HG03139 (cell line): ENCODE results near the gene DET1.
"Not testable (repeated sequence)": the region's sequence is repeated elsewhere in the genome, so short reads cannot be mapped to it uniquely, and the experiment has no call there.

Experiments
- ATAC-seq: cut with Tn5 transposase; IDR thresholded peaks from one replicate; pipeline ENCODE4 v1.9.1; 2021; ENCODE audit not compliant: unreplicated experiment

Gene DET1

DNA sequence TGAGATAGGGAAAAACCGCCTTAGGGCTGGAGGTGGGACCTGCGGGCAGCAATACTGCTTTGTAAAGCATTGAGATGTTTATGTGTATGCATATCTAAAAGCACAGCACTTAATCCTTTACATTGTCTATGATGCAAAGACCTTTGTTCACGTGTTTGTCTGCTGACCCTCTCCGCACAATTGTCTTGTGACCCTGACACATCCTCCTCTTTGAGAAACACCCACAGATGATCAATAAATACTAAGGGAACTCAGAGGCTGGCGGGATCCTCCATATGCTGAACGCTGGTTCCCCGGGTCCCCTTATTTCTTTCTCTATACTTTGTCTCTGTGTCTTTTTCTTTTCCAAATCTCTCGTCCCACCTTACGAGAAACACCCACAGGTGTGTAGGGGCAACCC is 5.4 kb downstream of the DET1 start:
- not testable (repeated sequence) for ATAC-seq

DNA sequence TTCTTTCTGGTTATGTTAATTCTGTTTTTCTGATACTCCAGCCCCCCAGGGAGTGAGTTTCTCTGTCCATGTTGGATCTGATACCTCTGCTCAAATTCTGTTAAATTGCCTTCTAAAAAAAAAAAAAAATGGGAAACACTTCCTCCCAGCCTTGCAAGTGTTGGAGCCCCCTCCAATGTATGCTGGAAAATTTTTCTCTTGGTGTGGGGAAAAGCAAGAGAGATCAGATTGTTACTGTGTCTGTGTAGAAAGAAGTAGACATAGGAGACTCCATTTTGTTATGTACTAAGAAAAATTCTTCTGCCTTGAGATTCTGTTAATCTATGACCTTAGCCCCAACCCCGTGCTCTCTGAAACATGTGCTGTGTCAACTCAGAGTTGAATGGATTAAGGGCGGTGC is 6.1 kb downstream of the DET1 start:
- not testable (repeated sequence) for ATAC-seq

DNA sequence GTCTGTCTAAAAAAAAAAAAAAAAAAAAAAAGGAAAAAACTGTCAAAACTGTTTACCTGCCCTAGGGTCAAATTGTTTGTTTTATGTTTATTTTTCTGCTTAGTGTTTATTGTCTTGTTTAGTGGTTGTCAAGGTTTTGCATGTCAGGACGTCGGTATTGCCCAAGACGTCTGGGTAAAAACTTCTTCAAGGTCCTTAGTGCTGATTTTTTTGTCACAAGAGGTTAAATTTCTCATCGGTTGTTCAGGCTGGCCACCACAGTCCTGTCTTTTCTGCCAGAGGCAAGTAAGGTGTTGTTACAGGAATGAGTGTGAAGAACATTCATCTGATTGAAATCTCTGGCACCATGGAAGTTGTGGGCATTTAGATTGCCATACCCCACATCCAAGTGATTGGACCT is 7.0 kb downstream of the DET1 start:
- ATAC-seq = no peak

DNA sequence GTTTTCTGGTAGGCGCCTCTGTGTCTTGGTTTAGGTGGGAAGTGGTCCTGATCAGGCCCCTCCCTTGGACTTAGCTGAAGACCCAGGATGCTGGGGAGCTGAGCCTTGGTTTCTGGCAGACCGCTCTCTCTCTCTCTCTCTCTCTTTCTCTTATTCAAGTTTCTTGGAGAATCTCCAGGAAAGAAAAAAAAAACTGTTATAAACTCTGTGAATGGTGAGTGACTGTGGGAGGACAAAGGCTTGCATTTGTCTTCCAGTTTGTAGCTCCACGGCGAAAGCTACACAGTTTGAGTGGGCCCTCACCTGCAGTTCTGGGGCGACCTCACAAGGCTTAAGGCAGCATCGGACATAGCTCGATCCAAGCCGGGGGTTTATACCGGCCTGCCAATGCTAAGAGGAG is 7.5 kb downstream of the DET1 start:
- no peak for ATAC-seq

DNA sequence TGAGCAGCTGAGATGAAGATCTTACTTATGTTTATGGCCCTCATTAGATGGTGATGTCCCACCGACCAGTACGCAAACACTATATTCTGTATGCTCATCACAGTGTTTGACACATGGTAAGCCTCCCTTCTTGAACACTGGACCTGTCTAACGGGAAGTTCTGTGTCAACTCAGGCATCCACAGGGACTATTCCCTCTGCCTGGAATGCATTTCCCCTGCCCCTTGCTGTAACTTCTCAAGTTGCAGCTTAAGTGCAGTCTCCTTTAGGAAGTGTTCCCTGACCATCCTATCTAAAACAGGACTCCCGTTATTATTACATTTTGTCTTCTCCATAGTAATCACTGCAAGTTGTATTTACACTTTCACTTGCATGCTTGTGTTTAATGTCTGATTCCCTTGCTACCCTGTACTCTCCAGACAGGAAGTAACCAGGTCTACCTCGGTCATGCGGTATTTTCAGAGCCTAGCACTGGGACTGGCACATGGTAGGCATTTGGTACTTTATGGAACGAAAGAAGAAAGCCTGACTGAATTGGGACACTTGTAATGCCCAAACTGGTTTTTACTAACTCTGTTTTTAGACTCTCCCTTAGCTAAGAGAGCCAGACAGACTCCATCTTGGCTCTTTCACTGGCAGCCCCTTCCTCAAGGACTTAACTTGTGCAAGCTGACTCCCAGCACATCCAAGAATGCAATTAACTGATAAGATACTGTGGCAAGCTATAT is 8.7 kb downstream of the DET1 start:
- no peak for ATAC-seq

DNA sequence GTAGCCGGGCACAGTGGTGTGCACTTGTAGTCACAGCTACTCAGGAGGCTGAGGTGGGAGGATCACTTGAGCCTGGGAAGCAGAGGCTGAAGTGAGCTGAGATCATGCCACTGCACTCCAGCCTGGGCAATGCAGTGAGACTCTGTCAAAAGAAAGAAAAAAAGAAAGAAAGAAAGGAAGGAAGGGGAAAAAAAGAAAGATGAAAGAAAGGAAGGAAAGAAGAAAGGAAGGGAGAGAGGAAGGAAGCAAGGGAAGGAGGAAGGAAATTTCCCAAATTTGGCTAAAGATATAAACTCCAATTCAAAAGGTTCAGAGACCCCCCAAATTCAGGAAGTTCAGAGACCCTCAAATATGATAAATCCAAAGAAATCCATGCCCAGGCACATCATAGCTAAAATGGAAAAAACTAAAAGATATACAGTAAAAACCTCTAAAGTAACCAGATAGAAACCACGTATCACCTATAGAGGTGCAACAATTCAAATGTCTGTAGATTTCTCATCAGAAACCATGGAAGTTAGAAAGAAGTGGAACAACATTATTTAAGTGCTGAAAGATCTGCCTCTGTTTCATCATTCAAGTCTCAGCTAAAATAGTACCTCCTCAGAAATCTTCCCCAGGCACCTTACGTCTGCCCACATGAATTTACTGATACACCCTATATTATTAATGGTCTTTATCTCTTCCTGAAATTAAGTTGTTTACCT is 10.7 kb downstream of the DET1 start:
- ATAC-seq = no peak

DNA sequence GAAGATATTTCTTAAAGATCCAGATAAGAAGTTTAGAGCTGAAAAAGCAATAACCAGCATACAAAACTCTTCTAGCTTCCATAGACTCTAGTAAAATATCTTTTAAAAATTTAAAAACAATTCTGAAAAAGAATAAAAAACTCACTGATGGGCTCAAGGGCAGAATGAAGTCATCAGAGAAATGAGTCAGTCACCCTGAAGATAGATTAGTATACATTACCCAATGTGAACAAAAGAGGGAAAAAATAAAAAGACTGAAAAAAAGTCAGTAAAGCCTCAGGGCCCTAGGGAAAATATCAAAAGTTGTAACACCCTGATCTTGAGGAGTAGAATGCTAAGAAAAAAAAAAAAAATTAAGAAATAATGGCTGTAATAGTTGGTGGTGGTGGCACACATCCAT is 11.4 kb downstream of the DET1 start:
- no peak for ATAC-seq

DNA sequence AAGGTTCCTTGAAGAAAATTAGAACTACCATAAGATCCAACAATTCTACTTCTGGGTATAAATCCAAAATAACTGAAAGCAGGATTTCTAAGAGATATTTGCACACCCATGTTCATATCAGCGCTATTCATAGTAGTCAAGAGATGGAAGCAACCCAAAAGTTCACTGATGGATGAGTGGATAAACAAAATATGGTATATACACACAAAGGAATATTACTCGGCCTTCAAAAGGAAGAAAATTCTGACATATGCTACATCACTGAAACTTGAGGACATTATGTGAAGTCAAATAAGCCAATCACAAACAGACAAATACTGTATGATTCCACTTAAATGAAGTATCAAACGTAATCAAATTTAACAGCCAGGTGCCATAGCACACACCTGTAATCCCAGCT is 13.1 kb downstream of the DET1 start:
- no peak for ATAC-seq

DNA sequence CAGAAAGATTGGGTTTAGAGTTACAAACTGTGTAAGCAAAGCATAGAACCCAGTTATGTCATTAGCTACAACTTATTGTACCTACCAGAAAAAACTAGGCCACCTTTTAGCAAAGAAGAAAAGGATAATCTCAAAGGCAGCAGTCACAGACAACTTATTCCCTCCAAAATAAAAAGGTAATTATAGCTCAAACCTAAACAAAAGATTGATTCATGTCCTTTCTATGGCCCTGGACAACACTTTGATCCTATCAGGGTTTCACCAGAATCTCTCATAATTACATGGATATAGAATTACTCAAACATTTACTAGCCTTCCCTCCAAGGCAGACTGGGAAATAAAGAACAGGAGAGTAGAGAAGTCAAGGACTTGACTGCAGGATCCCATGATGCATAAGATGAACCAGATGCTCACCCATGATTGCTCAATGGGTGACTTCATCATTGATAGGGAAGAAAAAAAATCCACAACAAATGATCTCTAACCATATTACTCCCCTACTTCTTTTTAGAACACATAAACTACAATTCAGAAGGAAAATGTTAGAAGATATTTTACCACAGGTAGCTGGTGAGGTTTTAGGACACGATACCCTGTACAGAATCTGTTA is 17.4 kb downstream of the DET1 start:
- ATAC-seq = no peak

DNA sequence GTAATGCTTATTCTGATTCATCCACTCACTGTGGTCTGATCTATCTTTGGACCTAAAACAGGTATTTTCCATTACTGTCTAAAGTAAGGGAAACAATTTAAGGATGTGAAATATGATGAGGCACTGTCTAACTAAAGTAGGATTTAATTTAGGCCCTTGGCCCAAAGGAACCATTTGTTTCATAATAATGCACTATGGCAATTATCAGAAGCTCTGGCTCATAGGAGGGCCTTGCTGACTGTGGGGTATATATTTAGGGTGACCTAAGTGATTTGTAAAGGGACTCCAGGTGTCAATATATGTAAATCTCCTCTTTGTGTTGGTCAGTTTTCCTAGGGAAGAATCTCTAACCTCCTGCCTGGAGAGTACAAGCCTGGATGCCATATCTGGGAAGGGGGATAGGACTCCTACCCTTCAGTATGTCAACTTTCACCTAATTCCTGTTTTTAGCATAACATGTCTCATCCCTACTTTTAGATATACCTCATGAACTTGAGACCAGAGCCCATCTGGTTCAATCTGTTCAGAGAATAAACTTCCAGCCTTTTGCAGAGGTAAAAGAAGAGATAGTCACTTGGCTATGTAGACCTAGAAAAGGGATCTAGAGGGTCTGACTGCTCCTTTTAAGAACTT is 20.1 kb downstream of the DET1 start:
- ATAC-seq = no peak

DNA sequence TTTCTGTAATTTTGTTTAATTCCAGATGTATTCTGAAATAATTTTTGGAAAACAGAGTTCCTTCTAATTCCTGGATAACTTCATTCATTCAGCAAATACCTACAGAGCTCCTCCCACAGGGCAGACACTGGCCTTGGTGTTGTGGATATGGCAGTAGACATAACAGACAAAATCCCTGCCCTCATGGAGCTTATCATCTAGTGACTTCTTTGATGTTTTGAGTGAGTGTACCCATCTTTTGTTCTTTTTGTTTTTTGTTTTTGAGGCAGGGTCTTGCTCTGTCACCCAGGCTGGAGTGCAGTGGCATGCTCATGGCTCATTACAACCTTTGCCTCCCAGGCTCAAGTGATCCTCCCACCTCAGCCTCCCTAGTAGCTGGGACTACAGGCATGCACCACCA is 21.1 kb downstream of the DET1 start:
- ATAC-seq = no peak

DNA sequence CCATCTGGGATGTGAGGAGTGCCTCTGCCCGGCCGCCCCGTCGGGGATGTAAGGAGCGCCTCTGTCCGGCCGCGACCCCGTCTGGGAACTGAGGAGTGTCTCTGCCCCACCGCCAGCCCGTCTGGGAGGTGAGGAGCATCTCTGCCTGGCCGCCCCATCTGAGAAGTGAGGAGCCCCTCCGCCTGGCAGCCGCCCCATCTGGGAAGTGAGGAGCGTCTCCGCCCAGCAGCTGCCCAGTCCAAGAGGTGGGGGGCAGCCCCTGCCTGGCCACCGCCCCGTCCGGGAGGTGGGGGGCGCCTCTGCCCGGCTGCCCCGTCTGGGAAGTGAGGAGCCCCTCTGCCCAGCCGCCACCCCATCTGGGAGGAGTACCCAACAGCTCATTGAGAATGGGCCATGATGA is 22.4 kb downstream of the DET1 start:
- ATAC-seq = not testable (repeated sequence)

DNA sequence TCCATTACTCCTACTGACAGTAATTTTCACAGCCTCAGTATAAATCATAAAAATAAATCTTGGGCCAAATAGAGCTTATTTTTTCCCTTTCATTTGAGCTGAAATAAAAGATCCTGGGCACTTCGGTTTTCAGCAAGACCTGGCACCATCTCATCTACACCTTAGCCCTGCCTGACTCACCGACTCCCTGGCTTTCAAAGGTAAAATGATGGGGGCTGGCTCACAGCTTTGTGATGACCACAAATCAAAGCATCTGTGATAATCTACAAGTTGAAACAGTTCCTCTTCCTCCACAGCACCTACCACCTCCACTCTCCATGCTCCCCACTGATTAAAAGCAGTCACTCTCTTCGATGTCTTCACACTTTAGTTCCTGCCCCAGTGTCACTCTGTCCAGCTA is 27.6 kb downstream of the DET1 start:
- ATAC-seq = no peak

DNA sequence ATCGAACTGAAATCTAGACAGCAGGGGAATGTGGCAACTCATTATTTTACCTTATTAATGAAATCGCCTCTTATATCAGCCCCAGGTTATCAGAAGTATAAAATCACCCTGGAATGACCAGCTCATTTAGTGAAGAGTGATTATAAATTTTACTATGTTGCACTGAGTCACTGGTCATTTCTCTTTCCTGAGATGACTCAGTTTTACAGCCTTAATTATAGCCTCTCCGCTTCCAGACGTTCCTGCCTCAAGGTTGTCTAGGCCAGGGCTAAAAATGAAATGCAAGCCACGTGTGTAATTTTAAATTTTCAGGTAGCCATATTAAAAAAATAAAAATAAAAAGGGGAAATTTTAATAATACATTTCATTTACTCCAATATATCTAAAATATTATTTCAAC is 33.3 kb downstream of the DET1 start:
- ATAC-seq = no peak

DNA sequence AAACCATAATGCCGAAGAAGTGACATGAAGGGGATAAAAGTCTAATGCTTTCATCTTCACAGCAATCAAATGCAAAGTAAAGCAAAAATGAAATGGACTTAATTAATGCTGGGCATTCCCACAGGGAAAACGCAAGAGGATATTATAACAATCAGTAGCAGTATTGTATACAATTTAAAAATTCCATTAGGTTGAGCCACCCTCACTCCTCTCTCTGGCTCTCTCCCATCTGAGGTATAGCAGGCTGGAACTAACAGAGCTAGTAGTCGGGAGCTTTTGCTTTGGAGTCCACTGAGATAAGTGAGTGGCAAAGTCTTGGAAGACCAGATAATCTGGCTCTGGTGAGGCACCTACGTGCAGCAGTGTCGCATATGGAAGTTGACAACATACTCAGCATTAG is 33.9 kb downstream of the DET1 start:
- no peak for ATAC-seq

DNA sequence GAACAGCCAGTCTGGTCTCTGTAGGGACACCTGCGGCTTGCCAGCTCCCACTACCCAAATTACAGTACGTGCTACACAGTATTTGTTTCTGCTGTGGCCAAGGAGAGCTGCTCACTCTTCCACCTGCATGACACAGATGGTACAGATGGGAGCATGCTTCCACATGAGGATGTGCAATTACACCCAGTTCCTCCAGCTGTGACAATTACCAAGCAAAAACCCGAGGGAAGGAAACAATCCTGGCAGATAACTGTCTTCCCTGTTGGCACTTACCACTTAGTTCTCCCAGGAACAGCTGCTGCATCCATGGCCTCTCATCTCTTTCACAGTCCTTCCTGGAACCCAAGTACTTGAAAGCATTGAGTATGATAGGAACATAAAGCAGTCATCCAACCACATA is 34.4 kb downstream of the DET1 start:
- no peak for ATAC-seq

DNA sequence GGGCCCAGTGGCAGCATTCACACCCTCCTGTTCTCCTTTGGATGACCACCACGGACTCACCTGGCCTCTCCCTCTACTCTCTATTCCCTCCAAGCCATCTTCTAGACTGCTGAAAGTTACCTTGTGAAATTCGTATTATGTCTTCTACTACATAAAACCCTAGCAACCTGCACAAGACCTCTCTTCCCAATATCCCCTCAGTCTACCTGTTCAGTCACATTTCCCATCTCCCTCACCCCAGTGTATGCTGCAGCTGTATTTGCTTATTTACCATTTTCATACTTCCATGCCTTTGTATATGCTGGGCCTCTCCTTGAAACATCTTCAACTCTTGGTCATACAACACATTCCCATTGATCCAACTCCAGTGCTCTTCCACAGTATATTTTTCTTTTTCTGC is 35.3 kb downstream of the DET1 start:
- no peak for ATAC-seq

DNA sequence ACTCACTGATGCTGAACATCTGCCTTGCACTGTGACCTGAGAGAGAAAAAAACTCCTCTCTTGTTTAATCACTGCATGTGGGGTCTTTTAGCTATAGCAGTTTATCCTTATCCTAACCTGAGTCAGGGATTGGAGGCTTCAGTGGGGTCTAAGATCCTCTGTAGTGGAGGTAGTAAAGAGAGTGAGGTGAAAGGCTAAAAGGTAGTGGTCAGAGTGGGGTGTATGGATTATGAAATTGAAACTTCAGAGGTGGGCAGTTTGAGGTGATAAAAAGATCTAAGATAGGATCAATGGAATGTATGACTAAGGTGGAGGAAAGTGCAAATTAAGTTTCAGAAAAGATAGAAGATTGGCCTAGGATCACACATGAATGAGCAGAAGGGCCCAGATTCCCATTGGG is 36.5 kb downstream of the DET1 start:
- ATAC-seq = no peak

DNA sequence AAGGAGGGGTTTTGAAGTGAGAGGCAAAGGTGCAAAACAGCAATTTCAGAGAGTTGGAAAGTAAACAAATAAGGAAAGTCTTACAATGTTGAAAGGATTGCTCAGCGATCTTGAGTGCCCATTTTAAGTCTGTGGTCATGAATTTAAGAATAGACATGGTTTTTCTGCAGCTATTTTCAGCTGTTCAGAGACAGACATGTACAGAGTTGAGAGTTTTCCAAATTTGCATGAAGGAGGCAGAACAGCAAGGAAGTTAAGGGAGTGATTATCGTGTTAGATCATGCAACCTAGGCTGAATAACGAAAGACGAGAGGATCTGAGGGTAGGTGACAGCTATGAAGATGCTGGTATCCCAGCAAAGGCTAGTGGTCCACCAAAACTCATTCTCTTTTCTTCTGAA is 37.2 kb downstream of the DET1 start:
- ATAC-seq = no peak

DNA sequence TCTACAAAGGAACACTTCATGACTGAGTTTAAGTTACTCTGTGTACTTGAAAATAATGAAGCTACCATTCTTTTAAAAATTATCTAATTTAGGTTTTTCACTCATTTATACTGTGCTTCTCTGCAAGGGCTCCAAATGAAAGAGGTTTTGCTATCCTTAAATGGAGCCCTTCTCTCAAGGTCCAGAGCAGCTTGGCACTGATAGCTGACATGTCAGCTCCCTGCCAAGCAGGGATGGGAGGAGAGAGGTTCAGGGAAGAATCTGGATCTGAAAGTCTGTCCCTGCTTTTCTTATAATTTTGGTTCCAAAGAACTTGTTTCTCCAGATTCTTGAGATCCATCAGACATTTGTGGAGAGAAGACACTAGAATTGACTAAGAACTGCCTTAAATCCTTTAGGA is 39.9 kb downstream of the DET1 start:
- ATAC-seq = no peak

DNA sequence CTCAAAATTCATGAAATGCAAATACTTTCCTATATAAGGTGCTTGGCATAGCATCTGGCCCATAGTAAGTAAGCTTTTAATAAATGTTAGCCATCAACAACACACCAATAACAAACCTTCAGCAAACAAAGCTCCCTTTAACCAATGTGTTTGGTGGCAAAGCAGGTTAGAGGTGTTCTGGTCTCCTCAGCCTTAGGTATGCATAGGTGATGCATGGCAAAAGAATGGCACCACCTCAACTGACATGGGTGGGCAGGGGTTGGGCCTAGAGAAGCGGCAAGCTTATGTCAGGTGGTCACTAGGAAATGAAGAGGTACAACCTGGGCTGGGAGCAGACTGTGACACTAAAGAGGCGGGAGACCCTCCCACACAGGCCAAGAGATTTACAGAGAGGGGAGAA is 40.8 kb downstream of the DET1 start:
- ATAC-seq = no peak

DNA sequence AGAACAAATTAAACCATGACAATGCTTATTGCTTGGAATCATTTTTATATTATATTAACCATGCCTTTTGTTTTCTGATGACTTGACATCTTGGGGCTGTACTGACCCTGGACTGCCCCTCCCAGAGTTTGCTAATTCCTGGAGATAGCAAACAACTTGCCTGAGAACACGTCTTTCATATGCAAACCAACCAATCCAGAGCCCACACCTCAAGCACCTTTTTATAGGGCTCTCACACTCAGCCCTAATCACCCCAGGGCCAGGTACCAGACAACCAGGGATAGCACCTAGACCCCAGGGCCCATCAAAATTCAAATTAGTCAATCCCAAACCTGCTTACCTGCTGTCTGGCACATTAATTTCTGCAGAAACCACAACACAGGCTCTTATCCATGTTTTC is 42.0 kb downstream of the DET1 start:
- ATAC-seq = no peak
